ENCODE results near the gene ZBTB16.
"Not testable (repeated sequence)": the region's sequence is repeated elsewhere in the genome, so short reads cannot be mapped to it uniquely, and the experiment has no call there.

Gene ZBTB16

DNA sequence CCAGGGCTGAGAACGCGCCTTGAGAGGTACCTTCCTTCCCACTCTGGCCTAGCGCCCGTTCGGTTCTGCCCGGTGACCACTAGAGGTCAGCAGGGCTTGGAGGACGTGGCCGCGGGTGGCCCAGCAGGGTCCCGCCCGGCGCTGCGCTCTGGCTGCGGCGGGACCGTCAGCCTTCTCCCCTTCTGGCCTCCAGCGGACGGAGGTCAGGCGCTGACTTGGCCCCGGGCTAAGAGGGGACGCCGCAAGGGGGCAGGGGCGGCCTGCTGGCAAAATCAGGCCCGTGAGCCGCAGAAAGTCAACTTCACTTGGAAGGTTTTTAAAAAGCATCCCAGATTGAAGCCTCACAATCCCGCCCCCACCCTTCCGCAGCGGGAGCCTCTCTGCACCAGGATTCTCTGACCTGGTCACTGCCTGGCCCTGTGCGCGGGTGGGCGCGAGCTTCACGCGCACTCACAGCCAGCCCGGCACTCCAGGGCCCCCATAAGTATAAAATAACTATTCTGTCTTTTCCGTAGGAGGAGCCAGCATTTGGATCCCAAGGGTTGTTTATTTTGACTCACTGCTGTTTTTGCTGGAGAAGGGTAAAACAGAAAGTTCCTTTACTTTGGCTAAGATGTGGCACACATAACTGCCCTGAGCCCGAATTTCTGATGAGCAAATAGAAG is 23.2 kb upstream of the ZBTB16 start:
- Histone ChIP-seq H3K27ac (no peak overlapping the region), H3K36me3 (ENCODE audit: insufficient read depth, low read length) (no peaks in the 10 kb centered on the region), H3K9me3 (ENCODE audit: low read depth, low read length) (no peaks in the 10 kb centered on the region), H3K4me3 (no peak overlapping the region), H3K9ac (ENCODE audit: insufficient read length) (no peak overlapping the region)
- DNase-seq (ENCODE audit: low read depth, low spot score): no peak
- TF ChIP-seq EZH2 (IDR thresholded peaks at IDR 0.05) (no peak), FOXP2 (optimal IDR thresholded peaks at IDR 0.05; ENCODE audit: control extremely low read depth, extremely low read length, insufficient read depth) (no peak), POLR2AphosphoS5 (IDR thresholded peaks at IDR 0.05; ENCODE audit: borderline replicate concordance, low read depth, low read length) (no peak)

GRCh38 chr11:114036958-114037357 is 22.6 kb upstream of the ZBTB16 start:
- TF ChIP-seq FOXP2 (optimal IDR thresholded peaks at IDR 0.05; ENCODE audit: control extremely low read depth, extremely low read length, insufficient read depth) (no peak), POLR2AphosphoS5 (IDR thresholded peaks at IDR 0.05; ENCODE audit: borderline replicate concordance, low read depth, low read length) (no peak), EZH2 (IDR thresholded peaks at IDR 0.05) (no peak)
- Histone ChIP-seq H3K9me3 (ENCODE audit: low read depth, low read length) (no peaks in the 10 kb centered on the region), H3K27ac (no peak overlapping the region), H3K36me3 (ENCODE audit: insufficient read depth, low read length) (no peaks in the 10 kb centered on the region), H3K9ac (ENCODE audit: insufficient read length) (no peak overlapping the region), H3K4me3 (no peak overlapping the region)
- DNase-seq (ENCODE audit: low read depth, low spot score): no peak

DNA sequence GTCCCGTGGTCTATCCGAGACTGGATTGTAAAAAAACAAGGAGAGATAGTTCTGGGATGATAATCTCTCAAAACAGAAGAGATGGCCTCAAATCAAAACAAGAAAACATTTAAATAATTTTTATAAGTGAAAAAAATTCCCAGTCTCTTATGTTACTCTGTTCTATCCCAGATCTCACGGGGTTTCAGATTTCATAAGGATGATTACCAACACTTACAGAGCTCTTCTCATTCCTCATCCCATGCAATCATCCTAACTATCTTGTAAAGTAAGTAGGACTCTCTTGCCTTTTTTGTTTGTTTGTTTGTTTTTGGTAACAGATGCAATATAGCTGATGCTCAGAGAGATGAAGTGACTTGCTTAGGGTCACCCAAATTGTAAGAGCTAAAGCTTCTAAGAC is 20.0 kb upstream of the ZBTB16 start:
- H3K9ac ChIP-seq (ENCODE audit: insufficient read length): no peak overlapping the region
- H3K27ac ChIP-seq: no peak overlapping the region
- no peak for TF ChIP-seq POLR2AphosphoS5 (IDR thresholded peaks at IDR 0.05; ENCODE audit: borderline replicate concordance, low read depth, low read length)
- TF ChIP-seq FOXP2 (optimal IDR thresholded peaks at IDR 0.05; ENCODE audit: control extremely low read depth, extremely low read length, insufficient read depth): no peak
- TF ChIP-seq EZH2 (IDR thresholded peaks at IDR 0.05): no peak
- no peaks in the 10 kb centered on the region for H3K36me3 ChIP-seq (ENCODE audit: insufficient read depth, low read length)
- no peak overlapping the region for H3K4me3 ChIP-seq
- no peaks in the 10 kb centered on the region for H3K9me3 ChIP-seq (ENCODE audit: low read depth, low read length)
- no peak for DNase-seq (ENCODE audit: low read depth, low spot score)

- H3K27ac ChIP-seq: no peak overlapping the region
- H3K4me3 ChIP-seq: no peak overlapping the region
- no peaks in the 10 kb centered on the region for H3K36me3 ChIP-seq (ENCODE audit: insufficient read depth, low read length)
- TF ChIP-seq EZH2 (IDR thresholded peaks at IDR 0.05) (no peak), FOXP2 (optimal IDR thresholded peaks at IDR 0.05; ENCODE audit: control extremely low read depth, extremely low read length, insufficient read depth) (no peak), POLR2AphosphoS5 (IDR thresholded peaks at IDR 0.05; ENCODE audit: borderline replicate concordance, low read depth, low read length) (no peak)
- no peak for DNase-seq (ENCODE audit: low read depth, low spot score)
- no peaks in the 10 kb centered on the region for H3K9me3 ChIP-seq (ENCODE audit: low read depth, low read length)
- no peak overlapping the region for H3K9ac ChIP-seq (ENCODE audit: insufficient read length)
These were observed 18.8 kb upstream of the ZBTB16 start for GRCh38 chr11:114040706-114041211.

- H3K36me3 ChIP-seq (ENCODE audit: insufficient read depth, low read length): no peaks in the 10 kb centered on the region
- TF ChIP-seq FOXP2 (optimal IDR thresholded peaks at IDR 0.05; ENCODE audit: control extremely low read depth, extremely low read length, insufficient read depth) (no peak), POLR2AphosphoS5 (IDR thresholded peaks at IDR 0.05; ENCODE audit: borderline replicate concordance, low read depth, low read length) (no peak), EZH2 (IDR thresholded peaks at IDR 0.05) (no peak)
- no peak for DNase-seq (ENCODE audit: low read depth, low spot score)
- H3K27ac ChIP-seq: no peak overlapping the region
- no peaks in the 10 kb centered on the region for H3K9me3 ChIP-seq (ENCODE audit: low read depth, low read length)
- no peak overlapping the region for H3K9ac ChIP-seq (ENCODE audit: insufficient read length)
- H3K4me3 ChIP-seq: no peak overlapping the region
These were observed 17.3 kb upstream of the ZBTB16 start for GRCh38 chr11:114042234-114042633.

- Histone ChIP-seq H3K36me3 (ENCODE audit: insufficient read depth, low read length) (no peaks in the 10 kb centered on the region), H3K9ac (ENCODE audit: insufficient read length) (no peak overlapping the region), H3K4me3 (no peak overlapping the region), H3K27ac (no peak overlapping the region), H3K9me3 (ENCODE audit: low read depth, low read length) (no peaks in the 10 kb centered on the region)
- TF ChIP-seq POLR2AphosphoS5 (IDR thresholded peaks at IDR 0.05; ENCODE audit: borderline replicate concordance, low read depth, low read length): no peak
- no peak for TF ChIP-seq FOXP2 (optimal IDR thresholded peaks at IDR 0.05; ENCODE audit: control extremely low read depth, extremely low read length, insufficient read depth)
- TF ChIP-seq EZH2 (IDR thresholded peaks at IDR 0.05): no peak
- DNase-seq (ENCODE audit: low read depth, low spot score): no peak
These were observed 15.3 kb upstream of the ZBTB16 start for GRCh38 chr11:114044042-114044871.

DNA sequence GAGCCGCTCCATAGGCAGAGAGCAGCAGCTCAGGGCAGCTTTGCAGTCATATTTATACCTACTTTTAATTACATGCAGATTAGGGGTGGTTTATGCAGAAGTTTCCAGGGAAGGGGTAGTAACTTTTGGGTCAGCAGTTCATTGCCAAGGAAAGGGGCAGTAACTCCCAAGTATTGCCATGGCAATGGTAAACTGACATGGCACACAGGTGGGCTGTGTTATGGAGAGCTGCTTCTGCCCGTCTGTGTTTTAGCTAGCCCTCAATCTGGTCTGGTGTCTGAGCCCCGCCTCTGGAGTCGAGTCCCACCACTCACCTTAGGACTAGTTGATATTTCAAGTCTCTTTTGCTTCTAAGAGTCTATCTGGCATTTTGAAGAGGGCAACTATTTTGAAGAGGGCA is 12.2 kb upstream of the ZBTB16 start:
- H3K4me3 ChIP-seq: no peak overlapping the region
- H3K9ac ChIP-seq (ENCODE audit: insufficient read length): no peak overlapping the region
- no peak for TF ChIP-seq POLR2AphosphoS5 (IDR thresholded peaks at IDR 0.05; ENCODE audit: borderline replicate concordance, low read depth, low read length)
- TF ChIP-seq FOXP2 (optimal IDR thresholded peaks at IDR 0.05; ENCODE audit: control extremely low read depth, extremely low read length, insufficient read depth): no peak
- TF ChIP-seq EZH2 (IDR thresholded peaks at IDR 0.05): no peak
- H3K27ac ChIP-seq: no peak overlapping the region
- no peaks in the 10 kb centered on the region for H3K9me3 ChIP-seq (ENCODE audit: low read depth, low read length)
- H3K36me3 ChIP-seq (ENCODE audit: insufficient read depth, low read length): no peaks in the 10 kb centered on the region
- DNase-seq (ENCODE audit: low read depth, low spot score): no peak

DNA sequence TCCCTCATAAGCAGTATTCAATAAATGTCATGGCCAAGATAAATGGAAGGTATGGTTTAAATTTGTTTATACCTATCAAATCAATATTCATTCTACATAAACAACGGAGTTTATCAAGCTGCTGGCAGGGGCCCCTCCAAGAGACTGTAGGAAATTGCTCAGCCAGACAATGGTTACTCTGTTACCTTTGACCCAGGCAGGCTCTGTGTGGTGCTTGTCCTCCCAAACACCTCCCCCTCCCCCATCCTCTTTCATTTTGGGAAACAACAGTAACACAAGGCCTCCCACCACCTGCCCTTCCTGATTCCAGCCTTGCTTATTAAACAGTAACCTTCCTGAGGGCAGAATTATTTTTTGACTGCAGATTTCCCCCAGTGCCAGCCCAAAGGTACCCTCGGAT is 10.5 kb upstream of the ZBTB16 start:
- no peaks in the 10 kb centered on the region for H3K36me3 ChIP-seq (ENCODE audit: insufficient read depth, low read length)
- no peaks in the 10 kb centered on the region for H3K9me3 ChIP-seq (ENCODE audit: low read depth, low read length)
- TF ChIP-seq POLR2AphosphoS5 (IDR thresholded peaks at IDR 0.05; ENCODE audit: borderline replicate concordance, low read depth, low read length) (no peak), EZH2 (IDR thresholded peaks at IDR 0.05) (no peak), FOXP2 (optimal IDR thresholded peaks at IDR 0.05; ENCODE audit: control extremely low read depth, extremely low read length, insufficient read depth) (no peak)
- no peak overlapping the region for H3K27ac ChIP-seq
- DNase-seq (ENCODE audit: low read depth, low spot score): no peak
- H3K4me3 ChIP-seq: no peak overlapping the region
- H3K9ac ChIP-seq (ENCODE audit: insufficient read length): no peak overlapping the region

GRCh38 chr11:114049766-114050165 is 9.7 kb upstream of the ZBTB16 start:
- H3K9ac ChIP-seq (ENCODE audit: insufficient read length); H3K4me3 ChIP-seq; H3K27ac ChIP-seq; H3K36me3 ChIP-seq (ENCODE audit: insufficient read depth, low read length); DNase-seq (ENCODE audit: low read depth, low spot score); H3K9me3 ChIP-seq (ENCODE audit: low read depth, low read length): not testable (repeated sequence)
